DND-41 (cell line): Measurements from ENCODE around the gene ALDOC.

Experiments
- EZH2 ChIP-seq: IDR thresholded peaks from 3 replicates; pipeline ENCODE4 v1.6.1; 2012; ENCODE audit warnings: borderline replicate concordance, low read depth, mild to moderate bottlenecking, moderate library complexity, low read length, inconsistent platforms; ENCODE audit not compliant: severe bottlenecking
- TF ChIP-seq, protein P1 (sequence below): IDR thresholded peaks from 2 replicates; pipeline ENCODE4 v1.5.1; 2012; ENCODE audit warnings: borderline replicate concordance, low read length, moderate library complexity, mild to moderate bottlenecking; ENCODE audit not compliant: poor library complexity, severe bottlenecking; ENCODE audit errors: extremely low read depth

DNA sequence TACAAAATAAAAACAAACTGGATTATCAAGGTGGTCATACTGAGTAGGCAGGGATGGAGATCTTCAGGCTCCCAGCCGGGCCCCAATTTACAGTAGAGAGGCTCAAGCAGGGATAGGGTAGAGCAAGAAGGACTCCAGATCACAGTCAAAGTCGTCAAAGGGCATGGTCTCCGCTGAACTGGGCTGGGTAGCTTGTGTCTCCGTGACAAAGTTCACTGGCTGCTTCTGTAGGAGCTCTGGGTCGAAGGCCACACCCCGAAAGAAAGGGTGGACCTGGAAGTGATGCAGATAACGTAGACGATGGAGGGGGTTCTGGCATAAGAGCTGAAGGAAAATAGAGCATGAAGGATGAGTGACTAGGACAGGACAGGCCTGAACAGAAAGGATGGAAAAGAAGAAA, 33.7 kb upstream of the ALDOC start:
- TF ChIP-seq, protein P1, sequence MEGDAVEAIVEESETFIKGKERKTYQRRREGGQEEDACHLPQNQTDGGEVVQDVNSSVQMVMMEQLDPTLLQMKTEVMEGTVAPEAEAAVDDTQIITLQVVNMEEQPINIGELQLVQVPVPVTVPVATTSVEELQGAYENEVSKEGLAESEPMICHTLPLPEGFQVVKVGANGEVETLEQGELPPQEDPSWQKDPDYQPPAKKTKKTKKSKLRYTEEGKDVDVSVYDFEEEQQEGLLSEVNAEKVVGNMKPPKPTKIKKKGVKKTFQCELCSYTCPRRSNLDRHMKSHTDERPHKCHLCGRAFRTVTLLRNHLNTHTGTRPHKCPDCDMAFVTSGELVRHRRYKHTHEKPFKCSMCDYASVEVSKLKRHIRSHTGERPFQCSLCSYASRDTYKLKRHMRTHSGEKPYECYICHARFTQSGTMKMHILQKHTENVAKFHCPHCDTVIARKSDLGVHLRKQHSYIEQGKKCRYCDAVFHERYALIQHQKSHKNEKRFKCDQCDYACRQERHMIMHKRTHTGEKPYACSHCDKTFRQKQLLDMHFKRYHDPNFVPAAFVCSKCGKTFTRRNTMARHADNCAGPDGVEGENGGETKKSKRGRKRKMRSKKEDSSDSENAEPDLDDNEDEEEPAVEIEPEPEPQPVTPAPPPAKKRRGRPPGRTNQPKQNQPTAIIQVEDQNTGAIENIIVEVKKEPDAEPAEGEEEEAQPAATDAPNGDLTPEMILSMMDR, result no peak
- TF ChIP-seq EZH2, result no peak
